GM12878 (cell line): ENCODE results near the gene VGLL4. TPM values are rescaled to one million over a fixed set of nuclear protein-coding genes. Genes with fewer than 3 reads are reported as not detected.

Experiments used
- ATAC-seq: fragments of 200-7000 bp; cut with Tn5 transposase; 3 replicates; pipeline ENCODE4 v1.9.1; 2020; ENCODE audit warnings: mild to moderate bottlenecking, moderate library complexity
- BruUV-seq: library from RNA; stranded (reverse); fragments of 400-500 nt; replicated peaks from 2 replicates; lab custom pipeline; 2021; lab: Mats Ljungman, UMichigan
- CTCF ChIA-PET: fragments of 300-600 bp; sonication (Branson Sonifier 250); formaldehyde crosslinking; extraction: SDS; loops from one replicate; lab custom pipeline; 2021; ENCODE audit warnings: inconsistent platforms; lab: Yijun Ruan, JAX
- POLR2A ChIA-PET: fragments of 350-600 bp; formaldehyde crosslinking; extraction: SDS; loops from one replicate; lab custom pipeline; 2021; ENCODE audit warnings: inconsistent platforms; lab: Charles Lee
- RAD21 ChIA-PET: fragments of 300-600 bp; sonication (Branson Sonifier 250); formaldehyde crosslinking; loops from one replicate; lab custom pipeline; 2023; ENCODE audit warnings: antibody characterized with exemption; ENCODE audit not compliant: unreplicated experiment; lab: Charles Lee
- SMC1A ChIA-PET: fragments of 300-600 bp; sonication (Branson Sonifier 250); formaldehyde crosslinking; loops from one replicate; lab custom pipeline; 2023; ENCODE audit not compliant: unreplicated experiment, uncharacterized antibody; lab: Charles Lee
- DNase-seq: peaks from one replicate; pipeline ENCODE4 v3.0.0-alpha.2; 2011; ENCODE audit warnings: low read depth, low spot score
- FAIRE-seq: peaks from 3 replicates; lab custom pipeline; 2011; peaks lifted over from hg19 to GRCh38; lab: Jason Lieb, UNC
- H2AFZ ChIP-seq: 2 replicates; pipeline ENCODE4 v1.6.0; 2011; ENCODE audit warnings: low read depth, low read length, control low read depth; ENCODE audit not compliant: control insufficient read depth
- H3K27ac ChIP-seq: 2 replicates; pipeline ENCODE4 v1.5.1; 2011; ENCODE audit warnings: control low read depth; ENCODE audit not compliant: control insufficient read depth, insufficient read depth
- H3K27me3 ChIP-seq, 2 experiments: replicated peaks in 1 of 2; 2 replicates each; pipeline versions ENCODE4 v1.6.0 to v1.6.1; 2011; ENCODE audit warnings: low read length in 1 of 2; ENCODE audit not compliant: control insufficient read depth in 2 of 2, insufficient read depth in 2 of 2
- H3K36me3 ChIP-seq, 2 experiments: 2 replicates each; pipeline ENCODE4 v1.5.1; 2011; ENCODE audit warnings: low read length in 1 of 2; ENCODE audit not compliant: control insufficient read depth in 2 of 2, insufficient read depth in 2 of 2
- H3K4me1 ChIP-seq: 2 replicates; pipeline ENCODE4 v1.6.1; 2011; ENCODE audit warnings: mild to moderate bottlenecking, low read length, moderate library complexity, mixed read lengths; ENCODE audit not compliant: control insufficient read depth, insufficient read depth
- H3K4me2 ChIP-seq: 2 replicates; pipeline ENCODE4 v1.6.0; 2011; ENCODE audit warnings: control low read depth; ENCODE audit not compliant: control insufficient read depth, insufficient read depth
- H3K4me3 ChIP-seq: fragments of 200-600 bp; sonication (generic); 2 replicates; pipeline ENCODE4 v1.5.1; 2016
- H3K79me2 ChIP-seq: 2 replicates; pipeline ENCODE4 v1.6.0; 2011; ENCODE audit warnings: low read length; ENCODE audit not compliant: control insufficient read depth, insufficient read depth
- H3K9ac ChIP-seq: 2 replicates; pipeline ENCODE4 v1.8.0; 2011; ENCODE audit warnings: low read length, control low read depth, mixed read lengths; ENCODE audit not compliant: control insufficient read depth, insufficient read depth
- H3K9me3 ChIP-seq: replicated peaks from 3 replicates; pipeline ENCODE4 v1.5.1; 2011; ENCODE audit warnings: mild to moderate bottlenecking, low read length; ENCODE audit not compliant: control insufficient read depth, insufficient read depth
- H4K20me1 ChIP-seq: 2 replicates; pipeline ENCODE4 v1.6.0; 2011; ENCODE audit not compliant: control insufficient read depth, insufficient read depth
- EP300 ChIP-seq, 2 experiments: fragments of 150-350 bp in 1 of 2; IDR thresholded peaks; 2 replicates each; pipeline ENCODE4 v1.6.1; 2011 to 2012; ENCODE audit warnings: low read depth in 2 of 2, low read length in 2 of 2, borderline replicate concordance in 1 of 2, improper control_type of control experiment in 1 of 2, inconsistent platforms in 1 of 2; ENCODE audit not compliant: control insufficient read depth in 1 of 2
- IKZF1 ChIP-seq: fragments of 450-650 bp; conservative IDR thresholded peaks from 2 replicates; pipeline ENCODE4 v1.6.1; 2017; ENCODE audit warnings: antibody characterized with exemption, mild to moderate bottlenecking
- KDM1A ChIP-seq: fragments of 200-600 bp; sonication (generic); IDR thresholded peaks from 2 replicates; pipeline ENCODE4 v1.6.1; 2016; ENCODE audit warnings: borderline replicate concordance
- MAX ChIP-seq: IDR thresholded peaks from 2 replicates; pipeline ENCODE4 v1.6.1; 2012; ENCODE audit warnings: low read depth, low read length, improper control_type of control experiment
- NKRF ChIP-seq: fragments of 450-650 bp; conservative IDR thresholded peaks from 2 replicates; pipeline ENCODE4 v1.6.1; 2017; ENCODE audit warnings: mild to moderate bottlenecking, moderate library complexity
- NR2C2 ChIP-seq: IDR thresholded peaks from 2 replicates; pipeline ENCODE4 v1.6.1; 2011; ENCODE audit warnings: borderline replicate concordance, low read depth; ENCODE audit not compliant: control insufficient read depth, insufficient read length
- SIX5 ChIP-seq: IDR thresholded peaks from 2 replicates; pipeline ENCODE4 v1.6.1; 2011; ENCODE audit warnings: mild to moderate bottlenecking, low read depth, low read length, moderate library complexity; ENCODE audit not compliant: severe bottlenecking
- SMAD5 ChIP-seq: IDR thresholded peaks from 2 replicates; pipeline ENCODE4 v1.6.1; 2016; ENCODE audit warnings: antibody characterized with exemption, low read depth
- SREBF2 ChIP-seq: IDR thresholded peaks from 2 replicates; pipeline ENCODE4 v1.6.1; 2012; ENCODE audit warnings: mild to moderate bottlenecking, low read length
- ZZZ3 ChIP-seq: IDR thresholded peaks from 2 replicates; pipeline ENCODE4 v1.6.1; 2011; ENCODE audit warnings: low read depth; ENCODE audit not compliant: control insufficient read depth, insufficient read length
- WGBS: methylation state at CpG from one replicate; pipeline ENCODE4 v1.1.6; 2016; ENCODE audit warnings: low lambda C conversion rate; ENCODE audit not compliant: insufficient replicate concordance, insufficient coverage; ENCODE audit errors: missing lambda C conversion rate; 5-methylcytosine and 5-hydroxymethylcytosine counted together
- in situ Hi-C: fragments of 300-500 bp; cut with MboI; formaldehyde crosslinking; loops from 9 replicates; pipeline ENCODE4 v1.14.3; 2018; ENCODE audit warnings: mixed read lengths
- intact Hi-C: fragments of 100-400 bp; cut with micrococcal nuclease; formaldehyde crosslinking; loops from one replicate; pipeline ENCODE4 v1.14.2; 2022; ENCODE audit not compliant: unreplicated experiment
- polyA plus RNA-seq, 11 experiments: library from polyadenylated mRNA; depleted of rRNA in 4 of 11; unstranded in 6 of 11; stranded (reverse) in 5 of 11; fragments of >200 nt; fragmentation: Nextera tagmentation in 4 of 11; fragmentation: Illumina TruSeq in 1 of 11; extraction: Ambion mirVana in 4 of 11; extraction: Trizol in 1 of 11; gene quantifications; 1 replicate in 1 of 11; 2 replicates in 10 of 11; pipeline versions ENCODE4 v1.2.1 to v1.2.3, GENCODE V29; 2011 to 2016; ENCODE audit warnings: inconsistent platforms in 2 of 11, missing spikeins in 2 of 11, low read depth in 1 of 11
- total RNA-seq, 4 experiments: library from RNA; depleted of rRNA in 3 of 4; stranded (reverse); fragments of >200 nt in 3 of 4; fragmentation: Illumina TruSeq in 1 of 4; extraction: Trizol in 1 of 4; gene quantifications; 2 replicates each; pipeline versions ENCODE4 v1.2.1 to v1.2.3, GENCODE V29; 2013 to 2021
- TF ChIP-seq, protein P1 (sequence below): IDR thresholded peaks from 2 replicates; pipeline ENCODE4 v1.6.1; 2011; ENCODE audit warnings: low read depth, low read length, improper control_type of control experiment, borderline replicate concordance
- TF ChIP-seq, protein P2 (sequence below): fragments of 150-350 bp; IDR thresholded peaks from 2 replicates; pipeline ENCODE4 v1.6.1; 2016; ENCODE audit warnings: low read depth, low read length
- TF ChIP-seq, protein P3 (sequence below): IDR thresholded peaks from 2 replicates; pipeline ENCODE4 v1.6.1; 2011; ENCODE audit warnings: low read depth, mild to moderate bottlenecking, low read length, moderate library complexity, borderline replicate concordance; ENCODE audit errors: extremely low read depth

VGLL4 gene
- total and polyA plus RNA-seq, 10 of the 15 experiments (the other 5 are each of a cell fraction or from before 2014, with no cell fraction given) = 0.44 to 38.1 (median 16.1) TPM

- Histone ChIP-seq H3K4me3 (no peak overlapping the region), H3K4me2 (no peak overlapping the region), H3K27me3 (no peaks in the 10 kb centered on the region), H3K36me3 (no peaks in the 10 kb centered on the region), H3K9ac (no peak overlapping the region), H4K20me1 (no peaks in the 10 kb centered on the region), H3K9me3 (no peaks in the 10 kb centered on the region), H2AFZ (no peak overlapping the region), H3K79me2 (peaks cover under 1% of the 10 kb centered on the region), H3K4me1 (no peaks in the 10 kb centered on the region), H3K27ac (no peak overlapping the region)
- ATAC-seq (no peak), DNase-seq (no peak), FAIRE-seq (no peak)
- TF ChIP-seq ZZZ3 (no peak), MAX (no peak), SIX5 (no peak), SMAD5 (no peak), EP300 (IDR thresholded peaks at IDR 0.05; ENCODE audit: borderline replicate concordance in 1 of 2, control insufficient read depth in 1 of 2, low read depth in 2 of 2, low read length in 2 of 2) (no peak), NR2C2 (no peak), KDM1A (no peak), SREBF2 (no peak), NKRF (no peak), IKZF1 (no peak)
- TF ChIP-seq, protein P1, sequence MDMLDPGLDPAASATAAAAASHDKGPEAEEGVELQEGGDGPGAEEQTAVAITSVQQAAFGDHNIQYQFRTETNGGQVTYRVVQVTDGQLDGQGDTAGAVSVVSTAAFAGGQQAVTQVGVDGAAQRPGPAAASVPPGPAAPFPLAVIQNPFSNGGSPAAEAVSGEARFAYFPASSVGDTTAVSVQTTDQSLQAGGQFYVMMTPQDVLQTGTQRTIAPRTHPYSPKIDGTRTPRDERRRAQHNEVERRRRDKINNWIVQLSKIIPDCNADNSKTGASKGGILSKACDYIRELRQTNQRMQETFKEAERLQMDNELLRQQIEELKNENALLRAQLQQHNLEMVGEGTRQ = no peak
- TF ChIP-seq, protein P2, sequence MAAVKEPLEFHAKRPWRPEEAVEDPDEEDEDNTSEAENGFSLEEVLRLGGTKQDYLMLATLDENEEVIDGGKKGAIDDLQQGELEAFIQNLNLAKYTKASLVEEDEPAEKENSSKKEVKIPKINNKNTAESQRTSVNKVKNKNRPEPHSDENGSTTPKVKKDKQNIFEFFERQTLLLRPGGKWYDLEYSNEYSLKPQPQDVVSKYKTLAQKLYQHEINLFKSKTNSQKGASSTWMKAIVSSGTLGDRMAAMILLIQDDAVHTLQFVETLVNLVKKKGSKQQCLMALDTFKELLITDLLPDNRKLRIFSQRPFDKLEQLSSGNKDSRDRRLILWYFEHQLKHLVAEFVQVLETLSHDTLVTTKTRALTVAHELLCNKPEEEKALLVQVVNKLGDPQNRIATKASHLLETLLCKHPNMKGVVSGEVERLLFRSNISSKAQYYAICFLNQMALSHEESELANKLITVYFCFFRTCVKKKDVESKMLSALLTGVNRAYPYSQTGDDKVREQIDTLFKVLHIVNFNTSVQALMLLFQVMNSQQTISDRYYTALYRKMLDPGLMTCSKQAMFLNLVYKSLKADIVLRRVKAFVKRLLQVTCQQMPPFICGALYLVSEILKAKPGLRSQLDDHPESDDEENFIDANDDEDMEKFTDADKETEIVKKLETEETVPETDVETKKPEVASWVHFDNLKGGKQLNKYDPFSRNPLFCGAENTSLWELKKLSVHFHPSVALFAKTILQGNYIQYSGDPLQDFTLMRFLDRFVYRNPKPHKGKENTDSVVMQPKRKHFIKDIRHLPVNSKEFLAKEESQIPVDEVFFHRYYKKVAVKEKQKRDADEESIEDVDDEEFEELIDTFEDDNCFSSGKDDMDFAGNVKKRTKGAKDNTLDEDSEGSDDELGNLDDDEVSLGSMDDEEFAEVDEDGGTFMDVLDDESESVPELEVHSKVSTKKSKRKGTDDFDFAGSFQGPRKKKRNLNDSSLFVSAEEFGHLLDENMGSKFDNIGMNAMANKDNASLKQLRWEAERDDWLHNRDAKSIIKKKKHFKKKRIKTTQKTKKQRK = no peak
- TF ChIP-seq, protein P3, sequence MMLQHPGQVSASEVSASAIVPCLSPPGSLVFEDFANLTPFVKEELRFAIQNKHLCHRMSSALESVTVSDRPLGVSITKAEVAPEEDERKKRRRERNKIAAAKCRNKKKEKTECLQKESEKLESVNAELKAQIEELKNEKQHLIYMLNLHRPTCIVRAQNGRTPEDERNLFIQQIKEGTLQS = no peak
- in situ Hi-C loops = no loop called here
- intact Hi-C loops = no loop called here
- CTCF ChIA-PET = interaction anchor here (0.6 to 4.0 kb wide), 11 partner anchors 23 to 419 kb away, joined by 3 to 75 read pairs (median 6); no protein-coding TSS in a partner anchor
- POLR2A ChIA-PET = no interaction called here
- SMC1A ChIA-PET = interaction anchor here (1.3 to 4.4 kb wide), 7 partner anchors 11 to 411 kb away, joined by 3 to 55 read pairs (median 5); no protein-coding TSS in a partner anchor
- WGBS = 100% methylated on average over 1 of the region's 1 CpG
- no TSS peak for BruUV-seq
- RAD21 ChIA-PET = interaction anchor here (3.7 kb wide), 1 partner anchor 269 kb away, joined by 53 read pairs; no protein-coding TSS in a partner anchor
Measured at GRCh38 chr3:11648735-11649134, 5.0 kb upstream of the VGLL4 start.
